ENCODE results near the gene SLC38A9.

Gene SLC38A9

DNA sequence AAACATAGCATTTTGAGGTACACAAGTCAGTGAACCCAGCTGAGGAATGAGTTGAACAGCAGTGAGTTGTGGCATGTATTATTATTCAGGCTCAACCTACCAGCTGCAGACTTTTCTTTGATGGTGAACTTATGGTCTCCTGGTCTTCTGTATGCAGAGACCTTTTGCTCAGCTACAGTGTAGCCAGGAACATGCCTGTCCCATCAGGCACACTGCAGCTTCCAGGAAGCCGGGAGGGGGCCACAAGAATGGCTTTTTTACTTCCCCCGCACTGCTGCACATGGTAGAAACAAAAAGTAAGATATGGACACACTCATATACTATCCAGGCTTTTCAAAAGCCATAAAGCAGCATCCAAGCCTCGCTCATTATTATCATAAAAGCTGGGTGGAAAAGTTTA lies 112.0 kb downstream of the SLC38A9 start:
- in situ Hi-C loops (cut with MboI; ENCODE audit: low sequenced_read_pairs, unreplicated experiment), result no loop called here
- TF ChIP-seq, protein P1, sequence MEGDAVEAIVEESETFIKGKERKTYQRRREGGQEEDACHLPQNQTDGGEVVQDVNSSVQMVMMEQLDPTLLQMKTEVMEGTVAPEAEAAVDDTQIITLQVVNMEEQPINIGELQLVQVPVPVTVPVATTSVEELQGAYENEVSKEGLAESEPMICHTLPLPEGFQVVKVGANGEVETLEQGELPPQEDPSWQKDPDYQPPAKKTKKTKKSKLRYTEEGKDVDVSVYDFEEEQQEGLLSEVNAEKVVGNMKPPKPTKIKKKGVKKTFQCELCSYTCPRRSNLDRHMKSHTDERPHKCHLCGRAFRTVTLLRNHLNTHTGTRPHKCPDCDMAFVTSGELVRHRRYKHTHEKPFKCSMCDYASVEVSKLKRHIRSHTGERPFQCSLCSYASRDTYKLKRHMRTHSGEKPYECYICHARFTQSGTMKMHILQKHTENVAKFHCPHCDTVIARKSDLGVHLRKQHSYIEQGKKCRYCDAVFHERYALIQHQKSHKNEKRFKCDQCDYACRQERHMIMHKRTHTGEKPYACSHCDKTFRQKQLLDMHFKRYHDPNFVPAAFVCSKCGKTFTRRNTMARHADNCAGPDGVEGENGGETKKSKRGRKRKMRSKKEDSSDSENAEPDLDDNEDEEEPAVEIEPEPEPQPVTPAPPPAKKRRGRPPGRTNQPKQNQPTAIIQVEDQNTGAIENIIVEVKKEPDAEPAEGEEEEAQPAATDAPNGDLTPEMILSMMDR (IDR thresholded peaks at IDR 0.05; ENCODE audit: borderline replicate concordance, control extremely low read depth, extremely low read depth, insufficient read depth, missing control alignments), result no peak
- DNase-seq (ENCODE audit: low spot score), result no peak

DNA sequence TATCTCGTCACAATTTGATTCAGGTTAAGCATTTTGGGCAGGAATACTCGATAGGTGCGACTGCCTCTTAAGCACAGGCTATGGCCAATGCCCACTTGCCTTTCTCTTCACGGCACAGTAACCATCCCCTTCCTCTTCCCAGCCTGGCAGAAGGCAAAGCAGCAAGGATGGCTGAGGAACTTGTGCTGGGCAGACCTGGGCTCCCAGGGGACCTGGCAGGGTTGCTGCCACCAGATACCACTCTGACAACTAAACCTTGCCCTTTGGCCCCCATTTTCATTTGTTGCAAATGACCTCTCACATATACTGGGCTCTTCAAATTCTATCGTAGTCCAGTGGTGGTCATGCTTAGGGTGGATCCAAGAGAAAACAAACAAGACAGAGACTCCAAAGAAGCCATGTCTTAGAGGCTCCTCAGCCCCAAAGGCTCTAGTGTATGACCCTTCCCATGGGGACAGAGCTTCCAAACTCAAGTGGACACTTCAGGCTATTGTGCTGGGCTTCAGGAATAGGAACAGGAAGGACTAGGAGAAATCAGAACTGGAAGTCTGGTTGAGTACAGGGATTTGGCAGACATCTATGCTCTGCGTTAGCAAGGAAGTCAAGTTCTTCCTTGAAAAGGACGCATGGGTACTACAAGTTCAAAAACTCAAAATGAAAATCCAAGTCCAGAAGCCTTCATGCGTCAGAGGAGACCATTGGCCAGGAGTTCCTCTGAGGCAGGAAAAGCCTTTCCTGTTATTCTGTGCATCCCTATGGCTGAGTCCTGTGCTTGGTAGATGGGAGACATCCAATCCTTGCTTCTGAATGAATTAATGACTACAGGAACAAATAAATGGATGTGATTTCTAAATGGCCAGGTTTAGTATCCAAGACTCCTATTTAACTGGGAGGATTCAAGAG lies 112.7 kb downstream of the SLC38A9 start:
- no peak for DNase-seq (ENCODE audit: low spot score)
- in situ Hi-C loops (cut with MboI; ENCODE audit: low sequenced_read_pairs, unreplicated experiment), result no loop called here
- TF ChIP-seq, protein P1 (IDR thresholded peaks at IDR 0.05; ENCODE audit: borderline replicate concordance, control extremely low read depth, extremely low read depth, insufficient read depth, missing control alignments), result no peak

DNA sequence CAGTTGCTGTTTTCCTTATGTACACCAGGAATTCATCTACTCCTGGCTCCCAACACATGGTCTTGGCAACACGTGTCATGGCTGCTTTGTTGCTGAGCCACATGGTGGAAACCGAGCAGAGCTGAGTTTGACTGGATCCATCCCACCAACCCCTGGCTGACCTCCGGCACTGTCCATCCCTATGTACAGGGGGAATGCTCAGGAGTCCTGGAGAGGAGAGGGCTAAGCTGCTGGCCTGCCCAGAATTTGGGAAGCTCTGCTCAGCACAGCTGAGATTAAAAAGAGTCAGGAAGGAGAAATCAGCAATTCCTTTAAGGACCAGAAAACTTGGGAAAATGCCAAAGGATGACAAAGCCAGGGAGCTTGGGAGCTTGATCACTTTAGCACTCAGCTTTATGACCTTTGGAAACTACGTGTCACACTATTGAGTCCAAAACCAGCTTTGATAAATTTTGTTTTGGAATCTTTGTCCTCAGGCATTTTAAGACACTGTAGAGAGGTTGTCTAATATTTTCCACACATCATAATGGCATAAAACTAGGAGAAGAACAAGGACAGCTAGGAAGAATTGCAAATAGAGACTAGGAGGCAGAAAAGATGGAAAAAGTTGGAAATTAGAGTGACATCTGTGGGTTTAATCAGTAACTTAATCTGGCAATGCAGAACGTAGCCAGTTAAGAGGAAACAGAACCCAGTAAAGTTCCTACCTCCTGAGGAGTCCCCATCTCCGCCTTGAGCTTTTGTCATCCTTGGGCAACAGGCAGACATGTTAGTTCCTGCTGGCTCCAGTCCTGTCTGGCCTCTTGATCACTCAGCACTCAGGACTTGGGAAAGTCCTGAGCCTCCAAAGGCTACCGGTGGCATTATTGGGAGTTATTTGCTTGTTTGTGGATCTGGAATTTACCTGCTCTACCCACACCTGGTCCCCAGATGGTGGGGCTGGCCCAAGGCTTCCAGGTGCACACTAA lies 114.8 kb downstream of the SLC38A9 start:
- TF ChIP-seq, protein P1 (IDR thresholded peaks at IDR 0.05; ENCODE audit: borderline replicate concordance, control extremely low read depth, extremely low read depth, insufficient read depth, missing control alignments), result no peak
- in situ Hi-C loops (cut with MboI; ENCODE audit: low sequenced_read_pairs, unreplicated experiment), result no loop called here
- DNase-seq (ENCODE audit: low spot score), result no peak

DNA sequence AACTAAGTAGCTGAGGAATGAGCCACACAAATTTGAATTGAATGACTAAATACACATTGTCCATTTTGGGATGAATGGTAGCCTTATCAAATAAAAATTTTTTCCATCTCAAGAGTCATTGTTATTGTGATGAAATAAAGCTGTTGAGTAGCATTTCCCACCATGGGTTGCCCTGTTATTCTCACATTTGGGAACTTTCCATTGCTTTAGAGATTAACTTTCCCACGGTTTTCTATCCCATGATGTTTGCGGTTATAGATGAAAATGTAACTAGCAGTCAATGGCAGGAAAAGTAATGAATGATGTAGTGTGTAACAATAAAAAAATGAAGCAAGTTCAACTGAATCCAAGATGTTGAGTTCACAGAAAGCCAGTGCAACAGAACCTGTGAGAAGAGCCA lies 117.5 kb downstream of the SLC38A9 start:
- no peak for DNase-seq (ENCODE audit: low spot score)
- TF ChIP-seq, protein P1 (IDR thresholded peaks at IDR 0.05; ENCODE audit: borderline replicate concordance, control extremely low read depth, extremely low read depth, insufficient read depth, missing control alignments), result no peak
- in situ Hi-C loops (cut with MboI; ENCODE audit: low sequenced_read_pairs, unreplicated experiment), result no loop called here

DNA sequence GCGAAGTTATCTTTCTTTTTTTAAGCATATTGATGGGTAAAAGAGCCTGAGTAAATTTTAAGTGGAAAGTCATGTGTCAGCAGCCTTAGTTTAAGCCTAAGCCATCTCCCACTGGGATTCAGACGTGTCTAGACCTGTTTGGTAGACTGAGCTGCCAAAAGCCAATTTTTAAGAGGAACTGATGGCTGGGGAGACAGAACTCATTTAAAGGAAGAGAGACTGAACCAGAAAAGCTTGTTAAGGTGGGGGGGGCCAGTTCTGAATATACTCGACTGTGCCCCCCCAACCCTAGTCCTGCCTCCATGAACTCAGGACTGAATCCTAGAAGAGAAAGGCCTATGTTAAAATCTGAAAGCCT lies 119.0 kb downstream of the SLC38A9 start:
- in situ Hi-C loops (cut with MboI; ENCODE audit: low sequenced_read_pairs, unreplicated experiment), result no loop called here
- TF ChIP-seq, protein P1 (IDR thresholded peaks at IDR 0.05; ENCODE audit: borderline replicate concordance, control extremely low read depth, extremely low read depth, insufficient read depth, missing control alignments), result no peak
- no peak for DNase-seq (ENCODE audit: low spot score)

DNA sequence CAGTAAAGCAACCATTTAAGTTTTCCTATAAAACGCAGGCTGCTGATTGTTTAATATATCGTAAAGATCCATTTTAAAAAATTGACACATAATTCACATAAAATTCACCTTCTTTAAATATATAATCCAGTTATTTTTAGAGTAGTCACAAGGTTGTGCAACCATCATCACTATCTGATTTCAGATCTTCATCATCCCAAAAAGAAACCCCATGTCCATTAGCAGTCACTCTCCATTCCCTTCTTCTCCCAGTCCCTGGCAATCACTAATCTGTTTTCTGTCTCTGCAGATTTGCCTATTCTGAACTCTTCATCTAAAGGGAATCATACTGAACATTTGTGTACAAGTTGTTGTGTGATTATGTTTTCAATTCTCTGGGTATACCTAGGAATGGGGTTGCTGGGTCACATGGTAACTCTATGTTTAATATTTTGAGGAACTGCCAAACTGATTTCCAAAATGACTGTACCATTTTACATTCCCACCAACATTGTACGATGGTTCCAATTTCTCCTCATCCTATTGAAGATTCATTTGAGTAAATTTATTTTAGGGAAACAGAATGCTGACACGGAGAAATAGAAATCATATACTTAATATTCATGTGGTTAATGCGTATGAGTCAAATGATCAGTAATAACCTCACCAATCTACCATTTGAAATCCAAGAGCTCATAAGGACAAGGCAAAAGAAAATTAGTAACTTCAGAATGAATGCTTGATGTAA lies 119.6 kb downstream of the SLC38A9 start:
- in situ Hi-C loops (cut with MboI; ENCODE audit: low sequenced_read_pairs, unreplicated experiment), result no loop called here
- DNase-seq (ENCODE audit: low spot score), result no peak
- TF ChIP-seq, protein P1 (IDR thresholded peaks at IDR 0.05; ENCODE audit: borderline replicate concordance, control extremely low read depth, extremely low read depth, insufficient read depth, missing control alignments), result no peak

All from GM13976 (cell line).